ENCODE data around the gene VPS33A. TPM values are rescaled to one million over a fixed set of nuclear protein-coding genes. Genes with fewer than 3 reads are reported as not detected.

Gene VPS33A
- total RNA-seq, 2 experiments from 2014 or later = 12.0 to 14.2 TPM

- peak overlapping the region; percentile 54 for H3K4me3 ChIP-seq (ENCODE audit: low read length)
- Mint-ChIP-seq H3K27ac (peak overlapping the region; percentile 88), H3K4me3 (peak overlapping the region; percentile 87), H3K9me3 (no peaks in the 10 kb centered on the region), H3K27me3 (no peaks in the 10 kb centered on the region), H3K4me1 (ENCODE audit: low read depth) (peaks cover 31% of the 10 kb centered on the region), H3K36me3 (ENCODE audit: low read depth) (peaks cover 63% of the 10 kb centered on the region)
- peak; percentile 81 for ATAC-seq (ENCODE audit: poor library complexity)
- peak in 6 of 14 experiments; percentile 5 to 79 (median 42) for DNase-seq
- POLR2A ChIA-PET = interaction anchor here (0.7 to 4.0 kb wide), 20 partner anchors 8 to 1595 kb away, joined by 3 to 123 read pairs (median 4); partner anchors contain the start of genes B3GNT4, DIABLO, KNTC1 and MPHOSPH9
- CTCF ChIA-PET = interaction anchor here (0.7 to 2.1 kb wide), 3 partner anchors 20 to 65 kb away, joined by 3 to 8 read pairs (median 3); no protein-coding TSS in a partner anchor
- H3K4me1 ChIP-seq (ENCODE audit: insufficient read depth, low read length) = peaks cover 36% of the 10 kb centered on the region
- no peaks in the 10 kb centered on the region for H3K9me3 ChIP-seq (ENCODE audit: control insufficient read depth in 1 of 2, insufficient read depth in 1 of 2, low read length in 2 of 2)
- peak overlapping the region; percentile 44 to 52 for H3K27ac ChIP-seq (ENCODE audit: low read depth in 1 of 2, low read length in 2 of 2)
- intact Hi-C loops (cut with DNase I, micrococcal nuclease) = loop anchor here in 1 of 2 experiments (2.0 kb wide), 2 partner anchors 18 to 22 kb away; partner anchors contain the start of genes DIABLO and VPS33A
- TF ChIP-seq CTCF (IDR thresholded peaks at IDR 0.05) = no peak
- peaks cover 29% of the 10 kb centered on the region for H3K36me3 ChIP-seq (ENCODE audit: insufficient read depth, low read length)
- no peaks in the 10 kb centered on the region for H3K27me3 ChIP-seq (ENCODE audit: control insufficient read depth in 1 of 2, insufficient read depth in 2 of 2, low read length in 2 of 2)
Measured at GRCh38 chr12:122244565-122245371, 21.5 kb downstream of the VPS33A start.

- Histone ChIP-seq H3K27me3 (ENCODE audit: control insufficient read depth in 1 of 2, insufficient read depth in 2 of 2, low read length in 2 of 2) (no peaks in the 10 kb centered on the region), H3K4me1 (ENCODE audit: insufficient read depth, low read length) (peaks cover 36% of the 10 kb centered on the region), H3K36me3 (ENCODE audit: insufficient read depth, low read length) (peaks cover 24% of the 10 kb centered on the region), H3K4me3 (ENCODE audit: low read length) (peak overlapping the region; percentile 54), H3K9me3 (ENCODE audit: control insufficient read depth in 1 of 2, insufficient read depth in 1 of 2, low read length in 2 of 2) (no peaks in the 10 kb centered on the region), H3K27ac (ENCODE audit: low read depth in 1 of 2, low read length in 2 of 2) (peak overlapping the region; percentile 44 to 52)
- peaks cover 61% of the 10 kb centered on the region for H3K36me3 Mint-ChIP-seq (ENCODE audit: low read depth)
- CTCF ChIA-PET = interaction anchor here (0.9 to 2.1 kb wide), 2 partner anchors 11 to 23 kb away, joined by 4 to 8 read pairs; no protein-coding TSS in a partner anchor
- ATAC-seq (ENCODE audit: poor library complexity) (peak; percentile 19), DNase-seq (peak in 5 of 14 experiments; percentile 3 to 62 (median 58))
- peak overlapping the region; percentile 88 for H3K27ac Mint-ChIP-seq
- intact Hi-C loops (cut with DNase I, micrococcal nuclease) = loop anchor here in 1 of 2 experiments (2.0 kb wide), 2 partner anchors 17 to 23 kb away; partner anchors contain the start of genes DIABLO and VPS33A
- H3K9me3 Mint-ChIP-seq = no peaks in the 10 kb centered on the region
- no peak for TF ChIP-seq CTCF (IDR thresholded peaks at IDR 0.05)
- POLR2A ChIA-PET = interaction anchor here (0.7 to 4.0 kb wide), 12 partner anchors 10 to 1121 kb away, joined by 3 to 123 read pairs (median 5); partner anchors contain the start of genes B3GNT4, DIABLO, KNTC1 and RSRC2
- H3K27me3 Mint-ChIP-seq = no peaks in the 10 kb centered on the region
- peak overlapping the region; percentile 87 for H3K4me3 Mint-ChIP-seq
- H3K4me1 Mint-ChIP-seq (ENCODE audit: low read depth) = peaks cover 31% of the 10 kb centered on the region
Measured at GRCh38 chr12:122243965-122244364, 22.3 kb downstream of the VPS33A start.

- Histone ChIP-seq H3K9me3 (ENCODE audit: control insufficient read depth in 1 of 2, insufficient read depth in 1 of 2, low read length in 2 of 2) (no peaks in the 10 kb centered on the region), H3K36me3 (ENCODE audit: insufficient read depth, low read length) (peaks cover 67% of the 10 kb centered on the region), H3K27ac (ENCODE audit: low read depth in 1 of 2, low read length in 2 of 2) (no peak overlapping the region), H3K4me1 (ENCODE audit: insufficient read depth, low read length) (peaks cover 22% of the 10 kb centered on the region), H3K27me3 (ENCODE audit: control insufficient read depth in 1 of 2, insufficient read depth in 2 of 2, low read length in 2 of 2) (no peaks in the 10 kb centered on the region), H3K4me3 (ENCODE audit: low read length) (no peak overlapping the region)
- Mint-ChIP-seq H3K36me3 (ENCODE audit: low read depth) (peaks cover 64% of the 10 kb centered on the region), H3K4me1 (ENCODE audit: low read depth) (peaks cover 14% of the 10 kb centered on the region), H3K9me3 (no peaks in the 10 kb centered on the region), H3K27ac (no peak overlapping the region), H3K4me3 (no peak overlapping the region), H3K27me3 (no peaks in the 10 kb centered on the region)
- ATAC-seq (ENCODE audit: poor library complexity) (no peak), DNase-seq (no peak)
- ChIA-PET CTCF (interaction anchor here (1.0 kb wide), 1 partner anchor 11 kb away, joined by 4 read pairs; no protein-coding TSS in a partner anchor), POLR2A (no interaction called here)
- intact Hi-C loops (cut with DNase I, micrococcal nuclease) = loop anchor here in 1 of 2 experiments (10.0 kb wide), 1 partner anchor 1736 kb away; the partner anchor contains the start of genes CCDC92 and ZNF664
- no peak for TF ChIP-seq CTCF (IDR thresholded peaks at IDR 0.05)
Measured at GRCh38 chr12:122238861-122239260, 27.4 kb downstream of the VPS33A start.
